ENCODE measurements around the gene PTPRK.

- TF ChIP-seq CEBPB (tag; IDR thresholded peaks at IDR 0.05): no peak
- no peak for TF ChIP-seq YY1 (IDR thresholded peaks at IDR 0.05; ENCODE audit: borderline replicate concordance in 1 of 3, control insufficient read depth in 1 of 3, extremely low read depth in 1 of 3, insufficient read depth in 3 of 3, insufficient read length in 1 of 3, insufficient replicate concordance in 2 of 3, low read depth in 1 of 3, low read length in 2 of 3)
- TF ChIP-seq HMGXB4 (CRISPR knock-in tag; IDR thresholded peaks at IDR 0.05): no peak
- no peak for TF ChIP-seq EP300 (IDR thresholded peaks at IDR 0.05; ENCODE audit: low read length)
- no peak for TF ChIP-seq RAD21 (CRISPR knock-in tag; conservative IDR thresholded peaks at IDR 0.05 in 1 of 2, IDR thresholded peaks at IDR 0.05 in 1 of 2)
- TF ChIP-seq BRF2 (IDR thresholded peaks at IDR 0.05; ENCODE audit: borderline replicate concordance, insufficient read depth, insufficient read length): no peak
- TF ChIP-seq ZNF398 (CRISPR knock-in tag; IDR thresholded peaks at IDR 0.05): no peak
Measured at GRCh38 chr6:128240024-128240428, 280.4 kb downstream of the PTPRK start.

All from K562 (cell line).